Colonic mucosa (tissue), 4 donors: Measurements from ENCODE around the gene TWSG1. TPM values are rescaled to one million over a fixed set of nuclear protein-coding genes. Genes with fewer than 3 reads are reported as not detected.
"Not testable (repeated sequence)": the region's sequence is repeated elsewhere in the genome, so short reads cannot be mapped to it uniquely, and the experiment has no call there.

Experiments used
- DNase-seq: peaks from one replicate; pipeline ENCODE4 v3.0.0-alpha.2; 2020
- H3K27ac ChIP-seq: fragments of 200-600 bp; one replicate; pipeline ENCODE4 v1.8.0; 2021
- H3K27me3 ChIP-seq: fragments of 200-600 bp; one replicate; pipeline ENCODE4 v1.8.0; 2021
- H3K36me3 ChIP-seq: fragments of 200-600 bp; one replicate; pipeline ENCODE4 v1.8.0; 2021
- H3K4me1 ChIP-seq: fragments of 200-600 bp; one replicate; pipeline ENCODE4 v1.8.0; 2021; ENCODE audit warnings: mild to moderate bottlenecking
- H3K4me3 ChIP-seq: fragments of 200-600 bp; one replicate; pipeline ENCODE4 v1.8.0; 2021
- H3K9ac ChIP-seq, 2 donors: one replicate each; pipeline ENCODE4 v1.7.0; 2013; ENCODE audit warnings: control low read depth in 2 of 2, low read depth in 2 of 2, low read length in 2 of 2
- H3K9me3 ChIP-seq: fragments of 200-600 bp; one replicate; pipeline ENCODE4 v1.8.0; 2021
- intact Hi-C: fragments of 100-400 bp; cut with DNase I; formaldehyde crosslinking; loops from one replicate; pipeline ENCODE4 v1.14.1; 2022
- total RNA-seq, 2 donors: library from RNA; stranded (reverse); fragmentation: NEBNext Ultra II Directional in 1 of 2; extraction: Animal tissue kit (Norgen Biotek cat#: 25700) in 1 of 2; gene quantifications; one replicate each; pipeline ENCODE4 v1.2.1, GENCODE V29; 2021
- TF ChIP-seq, protein P1 (sequence below): fragments of 200-600 bp; IDR thresholded peaks from one replicate; pipeline ENCODE4 v1.8.0; 2022; ENCODE audit warnings: antibody characterized with exemption, mild to moderate bottlenecking
- donor health status: healthy.
- donor health status: DM: no; HTN: no; CAD: no.
- donor health status: DM: no; HTN: no; CAD: no.

The TWSG1 gene
- total RNA-seq, 2 donors from 2014 or later, result 14.1 to 25.1 TPM

- intact Hi-C loops, result no loop called here
- no peak overlapping the region for H3K4me3 ChIP-seq
- no peak overlapping the region for H3K9ac ChIP-seq
- no peaks in the 10 kb centered on the region for H3K27me3 ChIP-seq
- DNase-seq, result no peak
- no peaks in the 10 kb centered on the region for H3K9me3 ChIP-seq
- H3K36me3 ChIP-seq, result no peaks in the 10 kb centered on the region
- no peak overlapping the region for H3K27ac ChIP-seq
- H3K4me1 ChIP-seq, result no peaks in the 10 kb centered on the region
- TF ChIP-seq, protein P1, sequence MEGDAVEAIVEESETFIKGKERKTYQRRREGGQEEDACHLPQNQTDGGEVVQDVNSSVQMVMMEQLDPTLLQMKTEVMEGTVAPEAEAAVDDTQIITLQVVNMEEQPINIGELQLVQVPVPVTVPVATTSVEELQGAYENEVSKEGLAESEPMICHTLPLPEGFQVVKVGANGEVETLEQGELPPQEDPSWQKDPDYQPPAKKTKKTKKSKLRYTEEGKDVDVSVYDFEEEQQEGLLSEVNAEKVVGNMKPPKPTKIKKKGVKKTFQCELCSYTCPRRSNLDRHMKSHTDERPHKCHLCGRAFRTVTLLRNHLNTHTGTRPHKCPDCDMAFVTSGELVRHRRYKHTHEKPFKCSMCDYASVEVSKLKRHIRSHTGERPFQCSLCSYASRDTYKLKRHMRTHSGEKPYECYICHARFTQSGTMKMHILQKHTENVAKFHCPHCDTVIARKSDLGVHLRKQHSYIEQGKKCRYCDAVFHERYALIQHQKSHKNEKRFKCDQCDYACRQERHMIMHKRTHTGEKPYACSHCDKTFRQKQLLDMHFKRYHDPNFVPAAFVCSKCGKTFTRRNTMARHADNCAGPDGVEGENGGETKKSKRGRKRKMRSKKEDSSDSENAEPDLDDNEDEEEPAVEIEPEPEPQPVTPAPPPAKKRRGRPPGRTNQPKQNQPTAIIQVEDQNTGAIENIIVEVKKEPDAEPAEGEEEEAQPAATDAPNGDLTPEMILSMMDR, result no peak
These were observed 65.6 kb downstream of the TWSG1 start for GRCh38 chr18:9400197-9400596.

GRCh38 chr18:9401176-9401575, 66.6 kb downstream of the TWSG1 start:
- Histone ChIP-seq H3K4me3 (no peak overlapping the region), H3K4me1 (no peaks in the 10 kb centered on the region), H3K27ac (no peak overlapping the region), H3K9me3 (no peaks in the 10 kb centered on the region), H3K27me3 (no peaks in the 10 kb centered on the region), H3K9ac (no peak overlapping the region), H3K36me3 (no peaks in the 10 kb centered on the region)
- intact Hi-C loops, result no loop called here
- no peak for DNase-seq
- TF ChIP-seq, protein P1, result no peak

DNA sequence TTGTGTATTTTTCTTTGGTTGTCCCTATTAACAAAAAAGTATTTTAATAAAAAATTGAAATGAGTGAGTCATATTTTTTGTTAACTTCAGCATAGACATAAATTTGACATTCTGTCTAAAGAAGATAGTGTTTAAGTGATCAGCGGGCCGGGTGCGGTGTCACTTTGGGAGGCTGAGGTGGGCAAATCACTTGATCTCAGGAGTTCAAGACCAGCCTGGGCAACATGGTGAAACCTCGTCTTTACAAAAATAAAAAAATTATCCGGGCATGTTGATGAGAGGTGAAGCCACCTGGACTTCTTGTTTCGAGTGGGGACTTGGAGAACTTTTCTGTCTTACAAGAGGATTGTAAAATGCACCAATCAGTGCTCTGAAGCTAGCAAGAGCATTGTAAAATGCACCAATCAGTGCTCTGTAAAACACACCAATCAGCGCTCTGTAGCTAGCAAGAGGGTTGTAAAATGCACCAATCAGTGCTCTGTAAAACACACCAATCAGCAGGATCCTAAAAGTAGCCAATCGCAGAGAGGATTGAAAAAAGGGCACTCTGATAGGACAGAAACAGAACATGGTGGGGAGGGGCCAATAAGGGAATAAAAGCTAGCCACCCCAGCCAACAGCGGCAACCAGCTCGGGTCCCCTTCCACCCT, 67.9 kb downstream of the TWSG1 start:
- H3K4me1 ChIP-seq, H3K36me3 ChIP-seq, H3K27me3 ChIP-seq, H3K9me3 ChIP-seq, intact Hi-C loops, H3K27ac ChIP-seq, H3K4me3 ChIP-seq, H3K9ac ChIP-seq, DNase-seq: not testable (repeated sequence)

DNA sequence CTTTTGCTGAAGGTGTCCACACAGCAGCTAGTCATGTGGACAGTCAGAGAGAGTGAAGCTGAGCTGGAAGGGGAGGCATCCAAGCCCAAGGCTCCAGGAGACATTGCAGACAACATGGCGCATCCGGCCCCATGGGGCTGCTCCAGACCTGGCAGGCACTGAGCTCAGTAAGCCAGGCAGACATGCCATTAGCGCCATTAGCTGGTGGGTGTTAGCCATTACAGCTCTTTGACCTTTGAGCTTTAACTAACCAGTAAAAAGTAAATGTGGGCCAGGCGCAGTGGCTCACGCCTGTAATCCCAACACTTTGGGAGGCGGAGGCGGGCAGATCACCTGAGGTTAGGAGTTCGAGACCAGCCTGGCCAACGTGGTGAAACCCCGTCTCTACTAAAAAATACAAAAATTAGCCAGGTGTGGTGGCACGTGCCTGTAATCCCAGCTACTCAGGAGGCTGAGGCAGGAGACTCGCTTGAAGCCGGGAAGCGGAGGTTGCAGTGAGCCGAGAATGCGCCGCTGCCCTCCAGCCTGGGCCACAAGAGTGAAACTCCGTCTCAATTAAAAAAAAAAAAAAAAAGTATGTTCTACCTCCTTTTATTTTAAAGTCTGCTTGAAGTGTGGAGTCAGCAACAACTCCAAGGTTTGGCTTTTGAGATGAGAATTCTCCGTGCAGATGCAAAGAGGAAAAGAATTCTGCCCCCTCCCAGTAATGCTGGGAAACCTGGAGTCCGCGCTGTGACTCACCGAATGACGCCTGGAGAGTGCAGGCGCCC, 69.4 kb downstream of the TWSG1 start:
- Histone ChIP-seq H3K4me3 (no peak overlapping the region), H3K36me3 (no peaks in the 10 kb centered on the region), H3K9ac (no peak overlapping the region), H3K27ac (no peak overlapping the region), H3K9me3 (no peaks in the 10 kb centered on the region), H3K27me3 (no peaks in the 10 kb centered on the region), H3K4me1 (no peaks in the 10 kb centered on the region)
- TF ChIP-seq, protein P1, result no peak
- DNase-seq, result no peak
- intact Hi-C loops, result no loop called here

DNA sequence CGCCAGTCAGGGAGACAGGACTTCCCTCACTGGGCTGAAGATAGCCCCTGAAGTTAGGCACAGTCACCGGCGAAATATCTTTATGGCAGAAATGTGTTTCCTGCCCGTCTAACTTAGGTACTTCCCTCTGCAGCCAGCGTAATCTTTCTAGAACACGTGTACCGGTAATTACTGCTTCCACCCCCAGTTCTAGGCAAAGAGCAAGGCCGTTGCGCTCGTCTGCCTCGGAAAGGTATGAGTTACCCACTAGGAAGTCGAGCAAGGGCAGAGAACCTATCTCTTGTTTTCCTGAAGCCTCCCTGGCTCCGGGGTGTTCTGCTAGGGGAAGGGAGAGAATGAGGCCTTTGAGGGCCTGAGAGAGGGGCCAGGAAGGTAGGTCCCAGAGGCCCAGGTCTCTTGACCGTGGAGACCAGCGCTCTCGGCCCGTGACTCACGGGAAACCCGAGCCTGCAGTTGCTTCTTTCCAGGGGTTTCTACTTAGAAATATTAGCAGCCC, 70.0 kb downstream of the TWSG1 start:
- Histone ChIP-seq H3K36me3 (no peaks in the 10 kb centered on the region), H3K4me3 (no peak overlapping the region), H3K27ac (no peak overlapping the region), H3K27me3 (no peaks in the 10 kb centered on the region), H3K9ac (no peak overlapping the region), H3K4me1 (no peaks in the 10 kb centered on the region), H3K9me3 (no peaks in the 10 kb centered on the region)
- DNase-seq, result no peak
- TF ChIP-seq, protein P1, result no peak
- intact Hi-C loops, result no loop called here

GRCh38 chr18:9405130-9405529, 70.6 kb downstream of the TWSG1 start:
- TF ChIP-seq, protein P1, result no peak
- H3K27ac ChIP-seq, result no peak overlapping the region
- no peak for DNase-seq
- no peaks in the 10 kb centered on the region for H3K27me3 ChIP-seq
- H3K4me1 ChIP-seq, result no peaks in the 10 kb centered on the region
- no peak overlapping the region for H3K4me3 ChIP-seq
- H3K9me3 ChIP-seq, result no peaks in the 10 kb centered on the region
- no peaks in the 10 kb centered on the region for H3K36me3 ChIP-seq
- intact Hi-C loops, result no loop called here
- no peak overlapping the region for H3K9ac ChIP-seq
